Vagina (tissue), 2 donors: ENCODE data around the gene ASPSCR1. TPM values are rescaled to one million over a fixed set of nuclear protein-coding genes. Genes with fewer than 3 reads are reported as not detected.

ENCODE experiments used
- DNase-seq, 2 donors: peaks; one replicate each; pipeline ENCODE4 v3.0.0-alpha.2; 2017; ENCODE audit errors: extremely low spot score in 2 of 2
- H3K27ac ChIP-seq: fragments of 200-600 bp; sonication (generic); one replicate; pipeline ENCODE4 v1.5.1; 2019
- H3K27me3 ChIP-seq: fragments of 200-600 bp; sonication (generic); one replicate; pipeline ENCODE4 v1.5.1; 2019
- H3K36me3 ChIP-seq, 2 donors: fragments of 200-600 bp; sonication (generic); one replicate each; pipeline ENCODE4 v1.5.1; 2017 to 2019
- H3K4me1 ChIP-seq: fragments of 200-600 bp; sonication (generic); one replicate; pipeline ENCODE4 v1.5.1; 2019
- H3K4me3 ChIP-seq, 2 donors: fragments of 200-600 bp; sonication (generic); 1 replicate in 1 of 2; 2 replicates in 1 of 2; pipeline ENCODE4 v1.5.1; 2016 to 2019
- H3K9me3 ChIP-seq: fragments of 200-600 bp; sonication (generic); one replicate; pipeline ENCODE4 v1.5.1; 2019
- CTCF ChIP-seq, 3 experiments: fragments of 450-650 bp in 2 of 3; fragments of 200-600 bp in 1 of 3; sonication (generic) in 1 of 3; IDR thresholded peaks; one replicate each; pipeline ENCODE4 v1.5.1; 2017 to 2019; ENCODE audit warnings: antibody characterized with exemption in 3 of 3, mild to moderate bottlenecking in 2 of 3, moderate library complexity in 2 of 3
- POLR2A ChIP-seq, 2 donors: fragments of 450-650 bp; IDR thresholded peaks; one replicate each; pipeline ENCODE4 v1.6.1; 2017; ENCODE audit warnings: antibody characterized with exemption in 2 of 2, mild to moderate bottlenecking in 2 of 2, moderate library complexity in 2 of 2
- POLR2AphosphoS5 ChIP-seq, 2 donors: sonication (generic); formaldehyde crosslinking; IDR thresholded peaks; one replicate each; pipeline ENCODE4 v1.9.0; 2017; ENCODE audit warnings: antibody characterized with exemption in 2 of 2, mild to moderate bottlenecking in 2 of 2, low read depth in 1 of 2; ENCODE audit not compliant: insufficient read depth in 1 of 2
- intact Hi-C: fragments of 100-400 bp; cut with DNase I; formaldehyde crosslinking; loops from one replicate; pipeline ENCODE4 v1.15.1; 2023
- total RNA-seq: library from RNA; depleted of rRNA; stranded (reverse); fragments of >200 nt; gene quantifications from one replicate; pipeline ENCODE4 v1.2.3, GENCODE V29; 2016

ASPSCR1 gene
- total RNA-seq, 1 donor from 2014 or later = 31.2 TPM

DNA sequence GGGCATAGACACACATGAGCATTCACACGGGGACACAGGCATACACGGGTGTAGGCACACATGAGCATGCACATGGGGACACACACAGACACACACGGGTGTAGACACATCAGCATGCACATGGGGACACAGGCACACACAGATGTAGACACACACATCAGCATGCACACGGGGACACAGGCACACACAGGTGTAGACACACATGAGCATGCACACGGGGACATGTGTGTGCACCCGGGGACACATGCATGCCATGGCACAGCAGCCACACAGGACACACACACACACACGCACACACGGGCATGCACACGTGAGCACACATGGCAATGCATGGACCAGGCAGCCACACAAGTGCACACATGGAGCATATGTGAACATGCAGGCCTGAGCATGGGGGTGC lies 65.2 kb downstream of the ASPSCR1 start:
- H3K4me3 ChIP-seq = no peak overlapping the region
- H3K36me3 ChIP-seq = peaks cover 0 to 8% of the 10 kb centered on the region in 2 donors
- DNase-seq = no peak
- H3K27ac ChIP-seq = no peak overlapping the region
- TF ChIP-seq POLR2A (IDR thresholded peaks at IDR 0.05) (no peak), CTCF (IDR thresholded peaks at IDR 0.05) (no peak), POLR2AphosphoS5 (IDR thresholded peaks at IDR 0.05; ENCODE audit: insufficient read depth in 1 of 2, low read depth in 1 of 2) (no peak)
- H3K4me1 ChIP-seq = no peaks in the 10 kb centered on the region
- H3K27me3 ChIP-seq = no peaks in the 10 kb centered on the region
- intact Hi-C loops = loop anchor here (10.0 kb wide), 1 partner anchor 282 kb away; no protein-coding TSS in a partner anchor
- no peaks in the 10 kb centered on the region for H3K9me3 ChIP-seq

GRCh38 chr17:82043507-82043906 lies 66.1 kb downstream of the ASPSCR1 start:
- Histone ChIP-seq H3K4me3 (no peak overlapping the region), H3K27me3 (no peaks in the 10 kb centered on the region), H3K36me3 (peaks cover 0 to 15% of the 10 kb centered on the region in 2 donors), H3K9me3 (no peaks in the 10 kb centered on the region), H3K4me1 (no peaks in the 10 kb centered on the region), H3K27ac (no peak overlapping the region)
- TF ChIP-seq POLR2A (IDR thresholded peaks at IDR 0.05) = no peak
- TF ChIP-seq POLR2AphosphoS5 (IDR thresholded peaks at IDR 0.05; ENCODE audit: insufficient read depth in 1 of 2, low read depth in 1 of 2) = no peak
- no peak for TF ChIP-seq CTCF (IDR thresholded peaks at IDR 0.05)
- intact Hi-C loops = loop anchor here (10.0 kb wide), 1 partner anchor 281 kb away; no protein-coding TSS in a partner anchor
- DNase-seq = no peak

DNA sequence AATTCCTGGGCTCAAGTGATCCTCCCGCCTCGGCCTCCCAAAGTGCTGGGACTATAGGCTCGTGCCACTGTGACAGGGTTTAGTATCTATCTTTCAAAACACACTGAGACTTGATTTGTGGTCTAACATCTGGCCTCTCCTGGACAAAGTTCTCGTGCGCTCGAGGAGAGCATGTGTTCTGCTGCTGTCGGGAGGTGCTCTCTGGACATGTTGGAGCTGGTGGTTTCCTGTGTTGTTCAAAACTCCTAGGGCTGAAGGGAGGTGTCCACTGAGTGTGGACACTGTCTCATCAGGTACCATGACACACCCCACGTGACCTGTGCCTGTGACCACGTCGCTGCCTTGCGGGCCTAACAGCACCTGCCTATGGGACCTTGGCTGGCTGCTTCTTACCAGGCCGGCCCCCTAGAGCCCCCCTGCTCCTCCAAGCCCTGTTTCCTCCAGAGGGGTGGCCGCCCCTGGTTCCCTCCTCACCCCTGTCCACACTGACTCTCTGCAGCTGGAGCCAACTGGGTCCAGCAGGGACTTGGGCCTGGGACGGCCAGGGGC lies 68.6 kb downstream of the ASPSCR1 start:
- Histone ChIP-seq H3K27me3 (no peaks in the 10 kb centered on the region), H3K9me3 (no peaks in the 10 kb centered on the region), H3K36me3 (peaks cover 0 to 29% of the 10 kb centered on the region in 2 donors), H3K4me1 (peaks cover 17% of the 10 kb centered on the region), H3K27ac (no peak overlapping the region), H3K4me3 (no peak overlapping the region)
- TF ChIP-seq POLR2A (IDR thresholded peaks at IDR 0.05) (no peak), CTCF (IDR thresholded peaks at IDR 0.05) (no peak), POLR2AphosphoS5 (IDR thresholded peaks at IDR 0.05; ENCODE audit: insufficient read depth in 1 of 2, low read depth in 1 of 2) (no peak)
- no peak for DNase-seq
- intact Hi-C loops = loop anchor here (10.0 kb wide), 1 partner anchor 279 kb away; no protein-coding TSS in a partner anchor

- intact Hi-C loops = loop anchor here (10.0 kb wide), 1 partner anchor 278 kb away; no protein-coding TSS in a partner anchor
- no peak for DNase-seq
- TF ChIP-seq POLR2AphosphoS5 (IDR thresholded peaks at IDR 0.05; ENCODE audit: insufficient read depth in 1 of 2, low read depth in 1 of 2) = no peak
- no peak for TF ChIP-seq POLR2A (IDR thresholded peaks at IDR 0.05)
- no peak for TF ChIP-seq CTCF (IDR thresholded peaks at IDR 0.05)
- Histone ChIP-seq H3K27ac (no peak overlapping the region), H3K4me3 (no peak overlapping the region), H3K4me1 (peaks cover 19% of the 10 kb centered on the region), H3K36me3 (peaks cover 0 to 29% of the 10 kb centered on the region in 2 donors), H3K9me3 (no peaks in the 10 kb centered on the region), H3K27me3 (no peaks in the 10 kb centered on the region)
These were observed 69.5 kb downstream of the ASPSCR1 start for GRCh38 chr17:82046903-82047302.

DNA sequence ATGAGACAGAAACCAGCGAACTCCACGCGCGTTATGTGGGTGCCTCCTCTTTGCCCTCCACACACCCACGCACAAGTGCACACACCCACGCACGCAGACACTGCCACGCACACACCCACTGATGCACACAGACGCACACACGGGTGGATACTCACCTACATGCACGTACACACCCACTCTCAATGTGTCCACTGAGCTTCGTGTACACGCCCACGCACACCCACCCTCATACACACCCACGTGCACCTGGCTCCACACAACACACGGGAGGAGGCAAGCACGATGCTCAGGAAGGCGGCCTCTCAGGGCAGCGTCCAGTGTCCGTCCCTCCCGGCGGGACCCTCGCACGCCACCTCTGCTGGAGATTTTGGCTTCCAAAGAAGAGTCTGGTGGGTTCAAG lies 70.0 kb downstream of the ASPSCR1 start:
- Histone ChIP-seq H3K4me1 (peaks cover 22% of the 10 kb centered on the region), H3K4me3 (no peak overlapping the region), H3K27ac (no peak overlapping the region), H3K9me3 (no peaks in the 10 kb centered on the region), H3K36me3 (peaks cover 0 to 29% of the 10 kb centered on the region in 2 donors), H3K27me3 (no peaks in the 10 kb centered on the region)
- DNase-seq = no peak
- intact Hi-C loops = loop anchor here (10.0 kb wide), 1 partner anchor 277 kb away; no protein-coding TSS in a partner anchor
- no peak for TF ChIP-seq POLR2AphosphoS5 (IDR thresholded peaks at IDR 0.05; ENCODE audit: insufficient read depth in 1 of 2, low read depth in 1 of 2)
- TF ChIP-seq POLR2A (IDR thresholded peaks at IDR 0.05) = no peak
- no peak for TF ChIP-seq CTCF (IDR thresholded peaks at IDR 0.05)
